ENCODE data around the gene ABCA5. TPM values are rescaled to one million over a fixed set of nuclear protein-coding genes. Genes with fewer than 3 reads are reported as not detected.

Gene ABCA5
- total and polyA plus RNA-seq, 5 donors from 2014 or later, result 7.0 to 40.5 (median 7.9) TPM

DNA sequence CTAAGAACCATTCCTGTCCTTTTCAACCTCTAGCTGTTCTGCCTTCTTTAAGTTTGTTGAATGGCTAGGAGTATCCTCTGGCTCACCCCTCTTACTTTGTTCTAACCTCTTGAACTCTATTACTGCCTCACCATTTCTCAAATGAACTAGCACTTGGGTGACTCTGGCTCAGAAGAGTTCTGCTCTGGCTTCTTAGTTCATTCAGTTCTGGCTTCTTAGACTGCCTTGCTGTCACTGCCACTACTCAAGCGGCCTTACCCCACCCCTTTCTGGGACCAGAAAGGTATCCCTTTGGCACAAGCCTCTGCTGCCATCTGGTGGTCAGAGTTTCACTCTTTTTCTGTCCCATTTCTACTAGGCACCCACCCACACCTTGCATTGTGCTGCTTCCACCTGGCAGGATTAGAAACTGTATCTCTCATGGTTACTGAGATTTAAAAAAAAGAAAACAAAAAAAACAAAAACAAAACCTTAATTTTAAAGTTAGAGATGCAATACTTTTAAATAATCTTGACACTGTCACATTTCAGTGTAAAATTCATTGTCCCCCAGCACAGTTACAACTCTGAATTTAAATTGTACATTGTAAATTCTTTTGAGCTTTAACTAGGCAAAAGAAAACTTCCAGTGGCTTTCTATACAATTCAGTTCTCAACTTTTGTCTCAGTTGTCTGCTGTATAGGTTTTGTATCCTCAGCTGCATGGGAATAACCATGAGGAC, 91.4 kb downstream of the ABCA5 start:
- H3K36me3 Mint-ChIP-seq, result peaks cover 10% of the 10 kb centered on the region
- ATAC-seq (ENCODE audit: low read depth in 2 of 2) (peak in 1 of 2 donors; percentile 31), DNase-seq (peak; percentile 1 to 78 (median 33))
- H3K27me3 ChIP-seq (ENCODE audit: control insufficient read depth, insufficient read depth, low read length), result no peaks in the 10 kb centered on the region
- no peak overlapping the region for H3K27ac Mint-ChIP-seq
- H3K36me3 ChIP-seq (ENCODE audit: control insufficient read depth, insufficient read depth, low read length), result peaks cover under 1% of the 10 kb centered on the region
- peaks cover 21 to 24% of the 10 kb centered on the region in 2 experiments for H3K9me3 ChIP-seq (ENCODE audit: control insufficient read depth in 2 of 2, low read length in 2 of 2)
- H3K27ac ChIP-seq (ENCODE audit: insufficient read depth, low read length, poor library complexity, severe bottlenecking), result no peak overlapping the region
- no peaks in the 10 kb centered on the region for H3K4me1 ChIP-seq (ENCODE audit: control insufficient read depth, insufficient read depth, low read length, poor library complexity, severe bottlenecking)
- H3K27me3 Mint-ChIP-seq, result peaks cover 11% of the 10 kb centered on the region
- H3K4me3 ChIP-seq (ENCODE audit: low read depth, low read length), result no peak overlapping the region
- no peak overlapping the region for H3K4me3 Mint-ChIP-seq
- H3K4me1 Mint-ChIP-seq, result no peaks in the 10 kb centered on the region
- H3K9me3 Mint-ChIP-seq, result peaks cover 0 to 24% (median 7%) of the 10 kb centered on the region in 7 donors

DNA sequence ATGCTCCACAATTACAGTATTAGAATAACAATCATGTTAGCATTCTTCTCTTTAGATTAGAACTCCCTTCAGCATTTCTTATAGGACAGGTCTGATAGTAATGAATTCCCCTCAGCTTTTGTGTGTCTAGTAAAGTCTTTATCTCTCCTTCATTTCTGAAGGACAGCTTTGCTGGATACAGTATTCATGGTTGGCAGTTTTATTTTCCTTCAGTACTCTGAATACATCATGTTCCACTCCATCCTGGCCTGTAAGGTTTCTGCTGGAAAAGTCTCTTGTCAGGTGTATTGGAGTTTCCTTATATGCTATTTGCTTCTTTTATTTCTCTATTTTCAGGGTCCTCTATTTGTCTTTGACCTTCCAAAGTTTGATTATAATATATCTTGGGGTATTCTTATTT, 94.3 kb downstream of the ABCA5 start:
- Mint-ChIP-seq H3K4me3 (no peak overlapping the region), H3K27ac (no peak overlapping the region), H3K9me3 (peaks cover 0 to 24% (median 7%) of the 10 kb centered on the region in 7 donors), H3K4me1 (peaks cover 0 to under 1% (median 0%) of the 10 kb centered on the region in 4 donors), H3K36me3 (no peaks in the 10 kb centered on the region), H3K27me3 (peaks cover 7% of the 10 kb centered on the region)
- H3K9me3 ChIP-seq (ENCODE audit: control insufficient read depth in 2 of 2, low read length in 2 of 2), result peaks cover 21 to 24% of the 10 kb centered on the region in 2 experiments
- no peaks in the 10 kb centered on the region for H3K27me3 ChIP-seq (ENCODE audit: control insufficient read depth, insufficient read depth, low read length)
- no peaks in the 10 kb centered on the region for H3K4me1 ChIP-seq (ENCODE audit: control insufficient read depth, insufficient read depth, low read length, poor library complexity, severe bottlenecking)
- H3K27ac ChIP-seq (ENCODE audit: insufficient read depth, low read length, poor library complexity, severe bottlenecking), result no peak overlapping the region
- ATAC-seq (ENCODE audit: low read depth in 2 of 2) (no peak), DNase-seq (no peak)
- no peak overlapping the region for H3K4me3 ChIP-seq (ENCODE audit: low read depth, low read length)
- no peaks in the 10 kb centered on the region for H3K36me3 ChIP-seq (ENCODE audit: control insufficient read depth, insufficient read depth, low read length)

DNA sequence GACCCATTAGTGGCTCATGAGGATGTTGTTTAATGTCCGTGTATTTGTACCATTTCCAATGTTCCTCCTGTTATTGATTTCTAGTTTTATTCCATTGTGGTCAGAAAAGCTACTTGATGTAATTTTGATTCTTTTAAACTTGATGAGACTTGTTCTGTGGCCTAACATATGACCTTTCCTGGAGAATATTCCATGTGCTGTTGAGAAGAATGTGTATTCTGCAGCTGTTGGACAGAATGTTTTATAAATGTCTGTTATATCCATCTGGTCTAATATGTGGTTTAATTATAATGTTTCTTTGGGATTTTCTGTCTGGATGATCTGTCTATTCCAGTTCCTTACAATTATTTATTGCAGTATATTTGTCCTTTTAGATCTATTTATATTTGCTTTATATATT, 95.4 kb downstream of the ABCA5 start:
- H3K27ac Mint-ChIP-seq, result peak overlapping the region in 1 of 3 donors; percentile 50
- peaks cover 21 to 24% of the 10 kb centered on the region in 2 experiments for H3K9me3 ChIP-seq (ENCODE audit: control insufficient read depth in 2 of 2, low read length in 2 of 2)

DNA sequence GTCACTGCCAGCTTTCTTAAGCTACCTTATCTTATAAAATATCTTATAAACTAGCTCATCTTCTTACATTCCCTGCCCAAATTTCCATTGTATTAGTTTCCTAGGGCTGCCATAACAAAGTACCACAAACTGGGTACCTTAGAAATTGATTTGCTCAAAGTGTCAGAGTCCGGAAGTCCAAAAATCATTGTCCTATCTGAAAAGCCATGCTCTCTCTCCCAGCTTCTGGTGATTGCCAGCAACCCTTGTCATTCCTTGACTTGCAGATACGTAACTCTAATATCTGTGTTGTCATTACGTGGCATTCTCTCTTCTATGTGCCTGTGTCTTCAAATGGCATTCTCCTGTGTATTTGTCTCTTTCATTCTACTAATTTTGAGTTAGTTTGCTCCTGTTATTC, 96.0 kb downstream of the ABCA5 start:
- H3K4me3 Mint-ChIP-seq, result no peak overlapping the region
- peaks cover 0 to 24% (median 7%) of the 10 kb centered on the region in 7 donors for H3K9me3 Mint-ChIP-seq
- Histone ChIP-seq H3K4me3 (ENCODE audit: low read depth, low read length) (no peak overlapping the region), H3K27me3 (ENCODE audit: control insufficient read depth, insufficient read depth, low read length) (no peaks in the 10 kb centered on the region), H3K27ac (ENCODE audit: insufficient read depth, low read length, poor library complexity, severe bottlenecking) (no peak overlapping the region), H3K36me3 (ENCODE audit: control insufficient read depth, insufficient read depth, low read length) (no peaks in the 10 kb centered on the region), H3K4me1 (ENCODE audit: control insufficient read depth, insufficient read depth, low read length, poor library complexity, severe bottlenecking) (no peaks in the 10 kb centered on the region), H3K9me3 (ENCODE audit: control insufficient read depth in 2 of 2, low read length in 2 of 2) (peaks cover 21 to 24% of the 10 kb centered on the region in 2 experiments)
- DNase-seq, result no peak
- no peak for ATAC-seq (ENCODE audit: low read depth in 2 of 2)
- peaks cover 11% of the 10 kb centered on the region for H3K27me3 Mint-ChIP-seq
- H3K27ac Mint-ChIP-seq, result no peak overlapping the region
- no peaks in the 10 kb centered on the region for H3K36me3 Mint-ChIP-seq
- H3K4me1 Mint-ChIP-seq, result peaks cover 0 to 4% (median 0%) of the 10 kb centered on the region in 4 donors

More for the DNA sequence above, 95.4 kb downstream of the ABCA5 start:
- no peak overlapping the region for H3K27ac ChIP-seq (ENCODE audit: insufficient read depth, low read length, poor library complexity, severe bottlenecking)
- Mint-ChIP-seq H3K9me3 (peaks cover 0 to 24% (median 7%) of the 10 kb centered on the region in 7 donors), H3K4me3 (no peak overlapping the region), H3K36me3 (no peaks in the 10 kb centered on the region), H3K4me1 (peaks cover 0 to 4% (median 0%) of the 10 kb centered on the region in 4 donors), H3K27me3 (peaks cover 11% of the 10 kb centered on the region)
- H3K4me3 ChIP-seq (ENCODE audit: low read depth, low read length), result no peak overlapping the region
- H3K4me1 ChIP-seq (ENCODE audit: control insufficient read depth, insufficient read depth, low read length, poor library complexity, severe bottlenecking), result no peaks in the 10 kb centered on the region
- ATAC-seq (ENCODE audit: low read depth in 2 of 2) (no peak), DNase-seq (no peak)
- no peaks in the 10 kb centered on the region for H3K36me3 ChIP-seq (ENCODE audit: control insufficient read depth, insufficient read depth, low read length)
- no peaks in the 10 kb centered on the region for H3K27me3 ChIP-seq (ENCODE audit: control insufficient read depth, insufficient read depth, low read length)

DNA sequence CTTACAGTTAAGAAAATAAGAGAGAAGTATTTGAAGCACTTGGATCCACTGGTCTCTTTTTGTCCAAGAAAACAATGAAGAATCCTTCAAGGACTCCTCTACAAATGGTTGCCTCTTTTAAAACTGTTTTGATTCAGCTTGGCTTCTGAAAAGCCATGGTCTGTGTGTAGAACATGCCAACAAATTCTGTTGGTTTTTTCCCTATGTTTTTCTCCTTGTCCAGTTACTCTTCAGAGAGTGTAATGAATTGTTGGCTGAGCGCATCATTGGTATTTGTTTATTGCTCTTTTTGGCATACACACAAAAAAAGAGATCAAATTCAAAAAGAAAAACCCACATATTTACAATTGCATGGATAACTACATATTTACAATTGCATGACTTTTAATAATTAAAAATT, 98.4 kb downstream of the ABCA5 start, which contains the start of gene ABCA10:
Gene ABCA10, minus strand, starts transcription at position 249 of the 400 bp plus-strand sequence. CDS start 3,466 bp downstream, outside the sequence.
- Mint-ChIP-seq H3K27me3 (peaks cover 11% of the 10 kb centered on the region), H3K27ac (peak within 1 kb of the TSS in 1 of 3 donors; percentile 24), H3K4me1 (peaks cover 0 to 7% (median 0%) of the 10 kb centered on the region in 4 donors)

DNA sequence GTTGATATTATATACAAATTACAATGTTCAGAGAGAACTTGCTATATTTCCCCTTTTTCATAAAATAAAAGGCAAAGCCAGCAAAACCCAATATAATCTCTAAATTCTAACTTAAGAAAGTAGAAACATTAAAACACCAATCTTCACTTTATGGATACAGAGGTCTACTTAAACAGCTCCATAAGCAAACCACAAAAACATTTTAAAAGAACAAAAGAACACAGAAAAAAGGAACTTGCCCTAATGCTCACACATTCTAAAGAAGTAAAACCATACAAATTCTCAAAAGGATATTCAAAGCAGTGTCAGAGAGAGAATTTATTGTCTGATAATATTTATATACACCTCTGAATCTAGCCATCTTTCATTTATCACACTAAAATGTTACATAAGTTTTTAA, 98.9 kb downstream of the ABCA5 start:
- no peaks in the 10 kb centered on the region for H3K27me3 ChIP-seq (ENCODE audit: control insufficient read depth, insufficient read depth, low read length)
- no peak overlapping the region for H3K4me3 ChIP-seq (ENCODE audit: low read depth, low read length)
- H3K27ac ChIP-seq (ENCODE audit: insufficient read depth, low read length, poor library complexity, severe bottlenecking), result no peak overlapping the region
- DNase-seq (no peak), ATAC-seq (ENCODE audit: low read depth in 2 of 2) (no peak)
- Mint-ChIP-seq H3K27ac (no peak overlapping the region), H3K4me3 (no peak overlapping the region), H3K9me3 (peaks cover 0 to 15% (median 5%) of the 10 kb centered on the region in 7 donors), H3K27me3 (peaks cover 11% of the 10 kb centered on the region), H3K4me1 (peaks cover 0 to 7% (median 0%) of the 10 kb centered on the region in 4 donors), H3K36me3 (no peaks in the 10 kb centered on the region)
- H3K4me1 ChIP-seq (ENCODE audit: control insufficient read depth, insufficient read depth, low read length, poor library complexity, severe bottlenecking), result no peaks in the 10 kb centered on the region
- peaks cover 11 to 14% of the 10 kb centered on the region in 2 experiments for H3K9me3 ChIP-seq (ENCODE audit: control insufficient read depth in 2 of 2, low read length in 2 of 2)
- no peaks in the 10 kb centered on the region for H3K36me3 ChIP-seq (ENCODE audit: control insufficient read depth, insufficient read depth, low read length)

More for the DNA sequence above, 98.4 kb downstream of the ABCA5 start, which contains the start of gene ABCA10:
- Histone ChIP-seq H3K9me3 (ENCODE audit: control insufficient read depth in 2 of 2, low read length in 2 of 2) (peaks cover 17 to 20% of the 10 kb centered on the region in 2 experiments), H3K4me3 (ENCODE audit: low read depth, low read length) (no peak within 1 kb of the TSS), H3K4me1 (ENCODE audit: control insufficient read depth, insufficient read depth, low read length, poor library complexity, severe bottlenecking) (no peaks in the 10 kb centered on the region), H3K36me3 (ENCODE audit: control insufficient read depth, insufficient read depth, low read length) (no peaks in the 10 kb centered on the region), H3K27ac (ENCODE audit: insufficient read depth, low read length, poor library complexity, severe bottlenecking) (no peak within 1 kb of the TSS), H3K27me3 (ENCODE audit: control insufficient read depth, insufficient read depth, low read length) (no peaks in the 10 kb centered on the region)
- DNase-seq (no peak), ATAC-seq (ENCODE audit: low read depth in 2 of 2) (no peak)
- Mint-ChIP-seq H3K36me3 (no peaks in the 10 kb centered on the region), H3K4me3 (no peak within 1 kb of the TSS), H3K9me3 (peaks cover 0 to 20% (median 5%) of the 10 kb centered on the region in 7 donors)

DNA sequence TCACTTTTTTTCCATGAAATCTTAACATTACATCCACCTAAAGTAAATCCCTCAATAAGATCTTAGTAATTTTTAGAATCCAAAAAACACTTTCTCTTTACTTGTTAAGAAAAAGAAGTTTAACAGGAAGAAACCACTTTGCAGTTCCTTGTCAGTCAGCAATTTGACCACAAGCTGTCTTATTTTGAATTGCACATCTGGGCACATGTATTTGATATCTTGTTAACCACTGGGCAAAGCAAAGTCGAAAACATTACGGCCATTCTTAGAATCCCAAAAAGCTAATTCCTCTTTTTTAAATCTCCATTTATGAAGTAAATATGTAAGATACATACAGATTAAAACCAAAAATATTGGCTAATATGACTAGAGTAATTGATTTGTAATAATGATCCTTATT, 99.4 kb downstream of the ABCA5 start:
- Histone ChIP-seq H3K27ac (ENCODE audit: insufficient read depth, low read length, poor library complexity, severe bottlenecking) (no peak overlapping the region), H3K27me3 (ENCODE audit: control insufficient read depth, insufficient read depth, low read length) (no peaks in the 10 kb centered on the region), H3K4me1 (ENCODE audit: control insufficient read depth, insufficient read depth, low read length, poor library complexity, severe bottlenecking) (no peaks in the 10 kb centered on the region), H3K4me3 (ENCODE audit: low read depth, low read length) (no peak overlapping the region), H3K9me3 (ENCODE audit: control insufficient read depth in 2 of 2, low read length in 2 of 2) (peaks cover 6 to 9% of the 10 kb centered on the region in 2 experiments), H3K36me3 (ENCODE audit: control insufficient read depth, insufficient read depth, low read length) (no peaks in the 10 kb centered on the region)
- Mint-ChIP-seq H3K9me3 (peaks cover 0 to 11% (median 5%) of the 10 kb centered on the region in 7 donors), H3K27me3 (peaks cover 11% of the 10 kb centered on the region), H3K27ac (no peak overlapping the region), H3K36me3 (no peaks in the 10 kb centered on the region), H3K4me3 (no peak overlapping the region), H3K4me1 (peaks cover 0 to 7% (median under 1%) of the 10 kb centered on the region in 4 donors)
- no peak for DNase-seq
- ATAC-seq (ENCODE audit: low read depth in 2 of 2), result no peak

Measured in CD4-positive, CD25-positive, alpha-beta regulatory T cell (primary cell).